Renal pelvis (tissue), 4 donors: ENCODE data around the gene CSNK1E. TPM values are rescaled to one million over a fixed set of nuclear protein-coding genes. Genes with fewer than 3 reads are reported as not detected.

Experiments
- DNase-seq: peaks from one replicate; pipeline ENCODE4 v3.0.0-alpha.2; 2013
- polyA plus RNA-seq, 3 donors: library from polyadenylated mRNA; unstranded; fragments of 120-200 nt; gene quantifications; one replicate each; pipeline ENCODE4 v1.2.1, GENCODE V29; 2013; ENCODE audit not compliant: insufficient read length in 3 of 3

CSNK1E gene
- polyA plus RNA-seq, 3 donors = 136 to 196 (median 163) TPM

DNA sequence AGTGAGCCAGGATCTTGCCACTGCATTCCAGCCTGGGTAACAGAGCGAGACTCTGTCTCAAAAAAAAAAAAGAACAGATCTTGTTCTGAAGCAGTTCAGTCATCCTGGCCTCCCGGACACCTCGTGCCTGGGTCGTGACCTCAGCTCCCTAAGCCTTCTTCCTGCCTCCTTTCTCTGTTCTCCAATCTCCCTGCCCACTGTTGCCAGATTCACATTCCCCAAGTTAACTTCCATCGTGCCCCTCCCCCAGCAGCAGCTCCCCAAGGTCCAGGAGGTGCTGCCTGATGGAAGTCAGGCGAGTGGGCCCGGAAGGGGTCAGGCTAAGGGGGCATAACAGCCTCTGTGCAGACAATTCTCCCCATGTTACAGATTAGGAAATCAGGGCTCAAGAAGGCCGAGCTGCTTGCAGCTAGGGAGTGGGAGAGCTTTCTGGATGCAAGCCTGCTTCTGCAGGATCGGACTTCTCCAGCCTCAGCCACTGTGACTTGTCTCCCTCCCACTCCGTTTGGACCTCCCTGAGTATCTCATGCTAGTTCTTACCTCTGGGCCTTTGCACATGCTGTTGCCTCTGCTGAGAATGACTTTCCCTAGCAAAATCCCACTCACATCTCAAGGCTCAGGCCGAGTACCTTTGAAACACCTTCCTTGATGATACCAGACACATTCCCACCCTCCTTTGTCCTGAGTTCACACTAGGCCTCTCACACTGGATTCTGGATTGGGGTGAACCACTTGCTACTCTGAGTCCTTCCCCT, 30.1 kb downstream of the CSNK1E start:
- no peak for DNase-seq

DNA sequence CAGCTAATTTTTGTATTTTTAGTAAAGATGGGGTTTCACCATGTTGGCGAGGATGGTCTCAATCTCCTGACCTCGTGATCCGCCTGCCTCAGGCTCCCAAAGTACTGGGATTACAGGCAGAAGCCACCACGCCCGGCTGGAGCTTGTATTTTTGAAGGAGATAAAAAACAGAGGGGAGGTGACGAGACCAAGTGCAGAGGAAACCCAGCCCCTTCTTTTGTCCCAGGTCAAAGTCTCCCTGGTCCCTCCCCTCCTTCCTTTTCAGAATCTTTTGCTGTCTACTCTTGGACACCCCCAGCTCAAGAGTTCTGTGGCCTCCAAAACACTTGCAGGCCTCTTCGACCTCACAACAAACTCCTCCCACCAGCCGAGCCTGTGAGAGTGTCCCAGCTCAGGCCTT, 32.2 kb downstream of the CSNK1E start:
- DNase-seq = no peak

DNA sequence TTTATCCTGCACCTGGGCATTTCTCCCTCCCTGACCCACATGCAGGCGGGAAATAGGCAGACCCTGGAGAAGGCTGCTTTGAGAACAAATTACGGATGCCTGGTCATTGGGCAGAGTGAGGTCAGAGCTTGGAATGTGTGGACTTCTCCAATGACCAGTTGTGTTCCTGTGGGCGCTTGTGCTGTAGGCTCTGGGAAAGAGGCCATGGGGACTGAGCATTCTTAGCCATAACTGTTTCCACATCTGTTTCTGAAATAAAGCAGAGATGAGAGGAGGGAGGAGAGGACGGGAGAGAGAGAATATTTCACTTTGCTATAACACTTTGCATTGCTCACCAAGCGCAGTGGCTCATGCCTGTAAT, 33.2 kb downstream of the CSNK1E start:
- no peak for DNase-seq

DNA sequence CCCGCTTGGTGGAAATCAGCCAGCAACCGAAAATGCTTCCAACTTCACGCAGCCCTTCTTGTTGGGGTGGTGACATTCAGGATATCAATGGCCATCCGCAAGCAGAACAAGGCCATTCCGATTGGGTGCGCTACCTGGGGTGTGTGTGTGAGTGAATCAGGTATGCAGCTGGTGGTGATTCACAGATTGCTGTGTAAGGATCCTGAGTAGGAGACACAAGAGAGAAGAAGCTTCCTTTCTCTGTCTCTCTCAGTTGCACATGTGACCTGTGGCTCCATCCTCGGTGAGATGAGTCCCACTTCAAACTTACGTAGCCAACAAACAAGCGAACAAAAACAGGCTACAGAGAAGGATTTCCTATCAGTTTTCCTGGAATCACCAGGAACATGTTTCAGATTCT, 34.8 kb downstream of the CSNK1E start:
- no peak for DNase-seq

DNA sequence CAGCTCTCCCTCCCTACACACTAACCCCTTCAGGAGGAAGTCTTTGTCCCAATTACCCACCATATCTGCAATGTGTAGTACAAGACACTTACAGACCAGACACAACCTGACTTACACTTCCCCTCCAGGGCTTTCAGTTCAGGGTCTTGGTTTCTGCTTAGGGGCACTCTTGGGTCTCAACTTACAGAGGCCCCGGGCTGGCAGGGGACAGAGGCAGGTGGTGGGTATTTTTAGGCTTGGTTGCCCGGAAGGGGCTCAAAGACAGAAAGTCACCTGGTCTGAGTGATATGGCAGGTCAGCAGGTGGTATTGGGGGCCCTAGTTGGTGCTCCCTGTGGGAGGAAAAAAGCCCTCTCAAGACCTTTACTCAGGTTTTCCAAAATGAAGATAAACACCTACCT, 41.1 kb downstream of the CSNK1E start:
- DNase-seq = no peak

DNA sequence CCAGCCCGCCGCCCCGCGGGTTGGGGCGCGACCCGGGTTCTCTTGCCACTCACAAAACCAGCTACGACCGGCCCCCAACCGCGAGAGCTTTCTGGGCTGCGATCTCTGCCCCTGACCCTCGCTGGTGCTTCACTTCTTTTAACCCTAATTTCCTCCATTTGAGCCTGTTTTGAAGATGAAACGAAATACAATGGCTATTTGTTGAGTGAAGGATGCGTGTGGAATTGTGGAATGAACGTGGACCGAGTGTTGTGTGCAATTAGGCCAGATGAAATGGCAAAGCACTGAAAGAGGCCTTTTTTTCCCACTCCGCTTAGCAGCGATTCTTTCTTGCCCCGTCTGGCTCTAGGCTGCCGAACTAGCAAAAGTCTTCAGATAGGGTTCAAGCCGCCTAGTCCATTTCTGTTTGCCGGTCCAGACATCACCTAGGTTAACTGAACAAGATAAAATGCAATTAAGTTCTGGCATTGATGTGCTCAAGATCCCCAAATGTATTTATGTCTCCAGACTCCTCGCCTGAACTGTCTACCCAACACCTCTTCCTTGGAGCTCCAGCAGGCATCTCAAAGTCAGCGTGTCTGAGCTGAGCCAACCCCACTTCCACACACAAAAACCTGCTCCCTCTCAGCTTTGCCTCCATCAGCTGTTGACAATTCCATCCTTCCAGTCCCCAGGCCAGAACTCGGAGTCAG, 44.0 kb downstream of the CSNK1E start:
- no peak for DNase-seq

DNA sequence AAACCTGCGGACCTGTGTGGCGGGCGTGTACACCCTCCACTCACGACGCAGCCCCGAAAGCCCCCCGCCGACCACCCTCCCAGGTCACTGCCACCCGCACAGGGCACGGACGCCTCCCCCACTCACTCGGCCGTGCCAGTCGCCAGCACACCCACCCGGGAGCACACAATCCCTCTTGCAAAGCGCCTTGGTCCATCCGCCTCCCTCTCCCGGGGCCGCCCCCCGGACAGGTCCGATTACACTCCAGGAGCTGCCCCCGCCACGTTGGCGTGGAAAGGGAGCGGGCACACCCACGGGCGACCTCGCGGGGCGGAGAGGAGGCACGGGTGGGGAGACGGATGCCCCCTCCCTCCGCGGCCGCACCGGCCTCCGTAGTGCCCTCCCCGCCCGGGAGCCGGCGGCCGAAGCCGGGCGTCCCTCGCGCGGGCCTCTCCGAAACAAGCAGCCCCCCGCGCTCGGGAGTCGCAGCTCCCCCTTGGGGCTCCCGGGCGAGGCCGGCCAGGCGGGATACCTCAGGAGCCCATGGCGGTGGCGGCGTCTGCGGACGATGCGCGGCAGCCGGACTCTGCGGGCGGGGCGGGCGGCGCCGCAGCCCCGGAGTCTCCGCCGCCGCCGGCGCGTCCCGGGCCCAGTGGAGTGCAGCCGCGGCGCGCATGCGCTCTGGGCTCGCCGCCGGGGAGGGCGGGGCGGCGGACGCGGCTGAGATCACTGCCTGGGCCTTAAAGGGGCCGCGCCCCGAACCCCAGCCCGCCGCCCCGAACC, 44.7 kb downstream of the CSNK1E start, which contains the start of gene TMEM184B:
TMEM184B (minus strand) TSS at position 638 of the 762 bp plus-strand sequence. CDS start 25,049 bp downstream, outside the sequence.
- peak; percentile 76 for DNase-seq

DNA sequence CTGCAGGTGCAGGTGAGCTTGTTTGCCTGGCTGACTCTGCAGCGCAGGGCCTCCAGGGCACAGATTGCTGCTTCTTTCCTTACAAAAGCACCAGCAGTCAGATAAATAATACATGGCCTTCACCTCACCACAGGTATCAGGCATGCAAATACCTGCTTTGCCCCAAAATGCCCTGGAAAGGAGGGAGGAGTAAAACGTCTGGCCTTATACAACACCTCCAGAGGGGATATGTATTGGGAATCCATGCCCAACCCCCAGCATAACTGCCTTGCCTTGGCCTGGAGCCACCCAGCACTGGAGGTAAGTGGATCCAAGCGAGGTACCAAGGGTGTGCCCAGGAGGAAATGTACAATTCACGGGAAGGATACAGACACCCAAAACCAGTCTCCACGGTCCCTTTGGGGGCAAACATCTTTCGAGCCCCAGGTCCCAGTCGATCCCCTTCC, 45.3 kb downstream of the CSNK1E start:
- DNase-seq = no peak

DNA sequence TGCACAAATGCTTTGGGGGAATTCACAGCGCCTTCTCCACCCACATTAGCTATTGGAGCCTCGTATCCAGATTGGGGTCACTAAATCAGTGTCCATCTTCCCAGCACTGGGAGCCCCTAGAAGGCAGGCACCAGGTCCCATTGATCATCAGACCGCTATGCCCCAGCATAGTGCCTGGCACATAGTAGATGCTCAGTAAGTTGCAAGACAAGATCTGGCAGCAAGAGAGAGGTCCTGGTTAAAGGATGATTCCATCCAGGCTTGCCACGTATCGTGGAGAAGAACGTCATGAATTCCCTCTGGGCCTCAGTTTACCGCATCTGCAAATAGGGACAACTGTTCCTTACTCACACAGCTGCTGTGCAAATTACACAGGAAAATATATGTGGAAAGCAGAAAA, 46.1 kb downstream of the CSNK1E start:
- DNase-seq = no peak

DNA sequence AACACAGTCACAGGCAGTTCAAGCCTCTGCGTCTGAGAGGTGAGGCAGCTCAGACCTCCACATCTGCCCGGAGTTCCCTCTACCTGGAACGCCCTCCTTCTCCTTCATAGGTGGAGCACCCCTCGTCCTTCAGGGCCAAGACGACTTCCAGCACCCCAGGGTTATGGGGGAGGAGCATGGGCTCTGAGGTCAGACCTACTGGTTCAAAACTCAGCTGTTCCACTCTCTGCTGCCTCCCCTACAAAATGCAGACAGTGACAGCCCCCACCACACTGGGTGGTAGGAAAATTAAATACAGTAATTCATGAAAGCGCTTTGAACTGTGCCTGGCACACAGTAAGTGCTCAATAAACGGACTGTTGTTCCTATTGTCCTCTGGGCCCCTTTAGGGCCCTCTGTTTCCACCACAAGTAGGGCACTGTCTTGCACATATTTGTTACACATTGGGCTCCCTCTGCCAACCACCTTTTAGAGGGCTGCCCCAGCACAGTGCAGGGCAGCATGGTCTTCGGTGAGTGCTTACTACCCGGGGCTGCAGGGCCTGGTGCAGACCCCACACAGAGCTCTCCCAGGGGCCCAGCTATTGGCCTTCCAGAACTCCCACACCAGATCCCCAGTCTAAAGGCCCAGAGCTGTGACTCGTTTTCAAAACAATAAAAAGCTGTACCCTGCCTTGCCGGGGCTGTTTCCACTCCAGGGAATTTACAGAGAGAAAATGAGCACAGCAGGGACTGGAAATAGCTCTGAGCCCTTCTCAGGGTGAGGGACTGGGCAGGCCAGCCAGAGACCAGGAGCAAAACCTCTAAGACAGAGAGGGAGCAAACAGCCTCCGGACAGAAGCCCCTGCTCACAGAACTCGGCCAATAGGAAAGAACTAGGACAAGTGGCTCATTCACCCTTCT, 46.9 kb downstream of the CSNK1E start:
- no peak for DNase-seq

DNA sequence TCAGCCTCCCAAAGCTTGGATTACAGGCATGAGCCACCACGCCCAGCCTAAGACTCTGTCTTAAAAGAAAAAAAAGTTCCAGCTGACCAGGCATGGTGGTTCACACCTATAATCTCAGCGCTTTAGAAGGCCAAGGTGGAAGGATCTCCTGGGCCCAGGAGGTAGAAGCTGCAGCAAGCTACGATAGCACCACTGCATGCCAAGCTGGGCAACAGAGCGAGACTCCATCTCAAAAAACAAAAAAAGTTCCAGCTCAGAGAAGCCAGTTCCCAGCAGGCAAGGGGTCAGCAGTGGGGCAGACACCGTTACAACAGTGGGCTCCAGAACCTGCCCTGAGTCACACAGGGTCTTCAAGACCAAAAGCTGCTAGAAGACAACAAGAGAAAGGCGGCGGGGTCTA, 47.8 kb downstream of the CSNK1E start:
- DNase-seq = no peak

DNA sequence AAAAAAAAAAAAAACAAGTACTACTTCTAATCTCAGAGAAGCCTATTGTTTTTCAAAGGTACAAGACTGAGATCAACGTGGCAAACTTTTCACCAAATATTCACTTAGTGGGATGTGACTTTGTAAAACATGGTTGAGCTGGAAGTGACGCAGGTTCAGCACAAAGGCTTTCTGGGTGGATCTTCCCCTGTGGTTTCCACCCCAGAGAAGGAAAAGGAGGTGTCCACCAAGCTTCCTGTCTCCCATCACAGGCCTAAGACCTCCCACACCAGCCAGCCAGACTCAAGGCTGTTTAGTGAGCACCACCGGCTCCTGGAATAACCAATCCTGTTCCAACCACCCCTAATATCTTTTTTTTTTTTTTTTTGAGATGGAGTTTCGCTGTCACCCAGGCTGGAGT, 50.1 kb downstream of the CSNK1E start:
- no peak for DNase-seq

DNA sequence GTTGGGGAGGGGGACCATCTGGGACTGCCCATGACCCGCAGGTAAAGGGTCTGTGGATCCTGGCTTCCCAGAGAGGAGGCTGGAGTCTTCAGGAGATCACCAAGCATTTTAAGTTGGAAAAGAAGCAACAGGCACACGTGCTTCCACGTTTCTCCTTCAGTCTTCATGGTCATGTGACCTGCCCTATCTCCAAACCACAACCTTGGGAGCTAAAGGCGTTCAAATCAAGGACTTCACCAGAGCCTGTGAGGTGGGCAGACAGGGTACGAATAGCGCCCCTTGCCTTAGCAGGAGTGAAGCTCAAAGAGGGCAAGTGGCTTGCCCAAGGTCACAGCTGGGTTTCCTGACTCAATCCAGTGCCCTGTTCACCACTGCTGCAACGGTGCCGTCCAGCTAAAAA, 51.1 kb downstream of the CSNK1E start:
- no peak for DNase-seq

DNA sequence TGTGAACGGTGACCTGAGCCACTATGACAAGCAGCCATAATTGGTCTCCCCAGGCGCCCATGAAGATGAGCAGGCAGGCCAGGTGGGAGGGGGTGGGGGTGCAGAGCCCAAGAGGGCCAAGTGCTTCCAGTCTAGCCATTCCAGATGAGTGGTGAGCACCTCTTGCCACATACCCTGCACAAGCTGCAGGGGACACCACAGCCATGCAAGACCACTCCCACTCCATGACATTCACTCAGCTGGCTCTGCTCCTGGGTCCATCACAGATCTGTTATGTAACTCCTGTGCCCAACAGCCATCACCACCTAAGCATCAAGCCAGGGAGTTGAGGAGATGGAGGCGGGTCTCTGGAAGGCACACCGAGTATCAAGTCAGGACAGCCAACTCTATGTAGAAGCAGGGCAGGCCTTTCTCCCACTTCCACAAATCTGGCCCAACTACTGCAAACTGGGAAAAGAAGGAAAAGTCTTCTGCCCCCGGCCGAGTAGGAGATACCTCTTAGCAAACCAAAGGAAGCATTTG, 52.9 kb downstream of the CSNK1E start:
- DNase-seq = no peak

DNA sequence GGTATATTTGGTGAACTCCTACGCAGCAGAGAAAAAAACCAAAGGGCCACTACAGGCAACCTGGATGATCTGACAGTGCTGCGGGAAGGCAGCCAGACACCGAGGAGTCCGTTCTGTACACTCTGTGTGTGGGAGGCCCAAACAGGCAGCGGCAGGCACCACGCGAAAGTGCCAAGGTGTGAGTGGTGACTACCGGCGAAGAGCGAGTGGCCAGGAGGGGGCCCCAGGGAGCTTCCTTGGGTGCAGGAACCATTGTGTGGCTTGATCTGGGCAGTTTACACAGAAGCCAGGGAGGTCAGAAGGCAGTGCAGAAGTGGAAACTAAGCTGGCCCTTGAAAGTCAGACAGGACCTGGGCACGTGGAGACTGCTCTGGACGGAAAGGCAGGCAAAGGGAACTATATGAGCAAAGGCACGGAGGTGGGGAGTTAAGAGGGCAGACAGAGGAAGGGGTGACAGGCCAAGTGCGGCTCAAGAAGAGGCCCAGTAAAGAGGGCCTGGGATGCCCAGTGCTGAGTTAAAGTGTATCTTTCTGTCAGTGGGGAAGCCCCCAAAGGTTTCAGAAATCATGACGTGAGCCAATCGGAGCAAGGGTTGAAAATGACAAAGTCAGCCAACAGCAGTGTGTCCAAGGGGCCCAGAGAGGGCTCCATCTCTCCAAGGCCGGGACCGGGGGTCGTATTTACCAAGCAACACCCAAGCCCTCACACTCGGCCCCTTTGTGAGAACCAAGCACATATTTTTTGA, 55.0 kb downstream of the CSNK1E start:
- no peak for DNase-seq

DNA sequence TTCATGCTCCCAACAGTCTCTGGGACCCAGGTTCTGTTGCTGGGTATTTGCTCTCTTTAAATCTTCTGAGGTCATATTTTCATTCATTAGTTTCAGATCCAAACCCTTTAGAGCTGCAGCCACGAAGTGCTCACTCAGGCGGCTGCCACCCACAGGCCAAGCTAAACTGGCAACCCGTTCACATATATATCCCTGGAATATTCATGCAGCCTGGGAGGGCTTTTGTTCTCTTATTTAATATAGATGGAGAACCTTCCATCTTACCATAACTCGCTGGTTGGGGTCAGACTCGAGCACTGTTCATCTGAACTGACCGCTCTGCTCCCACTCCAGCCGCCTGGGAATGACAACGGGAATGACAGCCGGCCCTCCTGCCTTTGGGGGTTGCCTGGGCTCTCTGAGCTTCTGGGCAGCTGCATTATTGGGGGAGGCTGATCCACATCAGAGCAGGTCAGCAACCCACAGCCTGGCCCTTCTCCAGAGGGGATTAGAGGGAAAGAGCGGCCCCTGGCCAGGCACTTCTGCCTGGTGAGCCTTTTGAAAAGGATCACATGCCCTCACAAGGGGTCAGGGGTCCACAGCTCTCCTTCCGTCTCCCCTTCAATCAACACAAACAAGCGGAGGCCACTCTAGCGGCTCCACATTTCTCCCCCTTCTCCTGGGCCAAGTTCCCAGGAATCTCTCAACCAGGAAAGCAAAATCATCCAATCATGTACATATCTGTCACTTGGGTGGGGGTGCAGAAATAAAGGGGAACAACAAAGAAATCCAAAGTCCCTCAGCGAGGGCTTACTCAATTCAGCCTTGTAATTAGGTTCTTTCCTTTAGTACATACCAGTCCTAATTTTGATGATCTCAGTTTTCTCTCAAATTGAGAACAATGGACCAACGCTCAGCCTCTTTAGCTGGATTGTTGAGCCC, 56.2 kb downstream of the CSNK1E start:
- DNase-seq = no peak

DNA sequence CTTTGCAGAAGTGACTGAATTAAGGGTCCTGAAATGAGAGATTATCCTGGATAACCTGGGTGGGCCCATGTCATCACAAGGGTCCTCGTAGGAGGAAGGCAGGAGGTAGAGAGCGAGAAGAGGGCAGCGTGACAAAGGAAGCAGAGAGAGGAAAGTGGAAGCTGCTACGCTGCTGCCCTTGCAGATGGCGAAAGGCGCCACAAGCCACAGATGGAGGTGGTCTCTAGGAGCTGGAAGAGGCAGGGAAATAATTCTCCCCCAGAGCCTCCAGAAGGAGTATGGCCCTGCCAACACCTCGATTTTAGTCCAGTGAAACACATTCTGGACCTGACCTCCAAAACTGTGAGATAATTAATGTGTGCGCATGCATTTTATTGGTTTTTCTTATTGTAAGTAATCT, 57.9 kb downstream of the CSNK1E start:
- DNase-seq = no peak

DNA sequence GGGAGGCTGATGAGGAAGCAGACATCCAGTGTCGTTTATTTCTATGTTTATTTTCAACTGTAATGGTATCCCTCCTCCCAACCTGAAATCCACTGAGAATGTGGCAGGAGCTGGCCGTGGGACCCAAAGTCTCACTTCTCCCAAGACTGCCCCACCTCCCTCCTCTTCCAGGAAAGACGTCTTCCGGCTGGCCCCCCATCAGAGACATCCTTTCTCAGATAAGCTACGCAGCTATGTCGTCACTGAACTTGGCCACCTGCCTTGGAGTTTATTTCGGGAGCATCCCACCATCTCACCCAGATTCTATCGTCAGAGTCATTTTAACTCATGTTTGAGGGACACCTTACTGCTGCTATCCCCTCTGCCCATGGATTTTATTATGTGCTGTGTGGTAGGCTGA, 58.3 kb downstream of the CSNK1E start:
- DNase-seq = no peak

DNA sequence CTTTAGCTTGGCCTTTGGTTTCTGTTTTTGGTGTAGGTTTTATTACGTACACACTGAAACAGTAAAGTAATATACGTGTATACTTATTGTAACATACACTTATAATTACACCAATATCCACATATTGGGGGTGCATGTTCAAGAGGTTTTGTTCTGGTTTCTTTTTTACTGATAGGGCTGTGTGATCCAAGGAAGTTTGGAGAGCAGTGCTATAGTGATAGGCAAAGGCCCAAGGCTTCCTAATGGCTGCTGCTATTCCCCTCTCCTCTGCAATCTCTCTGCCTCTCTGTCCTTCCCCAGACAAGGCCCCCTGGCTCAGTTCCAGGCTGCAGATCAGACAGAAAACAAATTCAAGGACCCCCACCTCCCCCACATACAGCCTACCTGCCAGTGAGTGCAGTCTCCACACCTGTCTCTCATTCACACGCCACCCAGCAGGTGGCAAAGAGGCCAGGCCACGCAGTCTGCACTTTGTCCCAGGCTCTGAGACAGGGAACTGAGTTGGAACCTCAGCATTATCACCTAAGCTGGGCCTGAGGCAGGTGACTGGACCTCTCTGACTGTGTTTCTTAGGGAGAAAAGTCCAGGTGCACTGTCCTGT, 59.5 kb downstream of the CSNK1E start:
- no peak for DNase-seq
